Adrenal gland (tissue), 5 donors: ENCODE data around the gene M1AP.

ENCODE experiments used
- POLR2A ChIP-seq, 2 donors: fragments of 450-650 bp; IDR thresholded peaks; one replicate each; pipeline ENCODE4 v1.6.1; 2017; ENCODE audit warnings: antibody characterized with exemption in 2 of 2, mild to moderate bottlenecking in 2 of 2, moderate library complexity in 1 of 2
- TF ChIP-seq, protein P1 (sequence below), 6 experiments: fragments of 450-650 bp in 4 of 6; fragments of 200-600 bp in 2 of 6; sonication (generic) in 1 of 6; IDR thresholded peaks; 1 replicate in 5 of 6; 2 replicates in 1 of 6; pipeline versions ENCODE4 v1.5.1 to v1.8.0; 2016 to 2021; ENCODE audit warnings: antibody characterized with exemption in 6 of 6, mild to moderate bottlenecking in 2 of 6, moderate library complexity in 1 of 6
- donor health status: DM: no; HTN: no; CAD: no.

DNA sequence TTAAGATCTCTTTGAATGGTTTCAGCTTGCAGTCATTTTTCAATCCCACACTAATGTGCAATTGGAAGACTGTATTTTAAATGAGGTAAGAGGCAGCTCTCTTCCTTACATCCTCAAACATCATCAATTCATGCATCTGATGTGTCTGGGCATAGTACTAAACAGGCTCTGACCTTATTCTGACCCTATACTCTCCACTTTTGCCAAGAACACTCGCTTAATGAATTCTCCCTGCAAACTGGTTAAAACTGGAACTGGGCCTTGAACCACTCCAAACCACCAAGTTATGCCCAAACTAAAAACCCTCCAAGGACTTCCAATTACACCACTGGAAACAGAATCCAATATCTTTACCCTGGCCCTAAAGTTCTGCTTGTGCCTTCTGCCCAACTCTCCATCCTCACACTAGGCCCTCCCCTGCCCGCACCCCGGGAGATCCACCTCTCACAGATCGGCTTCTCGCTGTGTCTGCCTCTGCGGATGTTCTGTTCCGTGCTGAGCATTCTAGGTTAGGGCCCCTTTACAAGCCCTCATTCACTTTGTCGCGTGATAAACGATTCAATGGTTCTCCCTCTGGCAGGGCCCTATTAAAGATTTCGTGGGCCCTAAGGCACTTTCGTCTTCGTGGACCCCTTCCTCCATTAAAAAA, 1.2 kb downstream of the M1AP start:
- TF ChIP-seq, protein P1, sequence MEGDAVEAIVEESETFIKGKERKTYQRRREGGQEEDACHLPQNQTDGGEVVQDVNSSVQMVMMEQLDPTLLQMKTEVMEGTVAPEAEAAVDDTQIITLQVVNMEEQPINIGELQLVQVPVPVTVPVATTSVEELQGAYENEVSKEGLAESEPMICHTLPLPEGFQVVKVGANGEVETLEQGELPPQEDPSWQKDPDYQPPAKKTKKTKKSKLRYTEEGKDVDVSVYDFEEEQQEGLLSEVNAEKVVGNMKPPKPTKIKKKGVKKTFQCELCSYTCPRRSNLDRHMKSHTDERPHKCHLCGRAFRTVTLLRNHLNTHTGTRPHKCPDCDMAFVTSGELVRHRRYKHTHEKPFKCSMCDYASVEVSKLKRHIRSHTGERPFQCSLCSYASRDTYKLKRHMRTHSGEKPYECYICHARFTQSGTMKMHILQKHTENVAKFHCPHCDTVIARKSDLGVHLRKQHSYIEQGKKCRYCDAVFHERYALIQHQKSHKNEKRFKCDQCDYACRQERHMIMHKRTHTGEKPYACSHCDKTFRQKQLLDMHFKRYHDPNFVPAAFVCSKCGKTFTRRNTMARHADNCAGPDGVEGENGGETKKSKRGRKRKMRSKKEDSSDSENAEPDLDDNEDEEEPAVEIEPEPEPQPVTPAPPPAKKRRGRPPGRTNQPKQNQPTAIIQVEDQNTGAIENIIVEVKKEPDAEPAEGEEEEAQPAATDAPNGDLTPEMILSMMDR (IDR thresholded peaks at IDR 0.05) = no peak
- TF ChIP-seq POLR2A (IDR thresholded peaks at IDR 0.05) = no peak
